Renal cortical epithelial cell (primary cell): Measurements from ENCODE around the gene CLVS2. TPM values are rescaled to one million over a fixed set of nuclear protein-coding genes. Genes with fewer than 3 reads are reported as not detected.

Source experiments
- DNase-seq: peaks from one replicate; pipeline ENCODE4 v3.0.0-alpha.2; 2011; ENCODE audit warnings: low read depth
- total RNA-seq: library from RNA; depleted of rRNA; stranded (reverse); fragments of >200 nt; gene quantifications from 2 replicates; pipeline ENCODE4 v1.2.3, GENCODE V29; 2014

Gene CLVS2
- total RNA-seq = under 0.01 TPM in 1 of 2 replicates, not detected in the other

DNA sequence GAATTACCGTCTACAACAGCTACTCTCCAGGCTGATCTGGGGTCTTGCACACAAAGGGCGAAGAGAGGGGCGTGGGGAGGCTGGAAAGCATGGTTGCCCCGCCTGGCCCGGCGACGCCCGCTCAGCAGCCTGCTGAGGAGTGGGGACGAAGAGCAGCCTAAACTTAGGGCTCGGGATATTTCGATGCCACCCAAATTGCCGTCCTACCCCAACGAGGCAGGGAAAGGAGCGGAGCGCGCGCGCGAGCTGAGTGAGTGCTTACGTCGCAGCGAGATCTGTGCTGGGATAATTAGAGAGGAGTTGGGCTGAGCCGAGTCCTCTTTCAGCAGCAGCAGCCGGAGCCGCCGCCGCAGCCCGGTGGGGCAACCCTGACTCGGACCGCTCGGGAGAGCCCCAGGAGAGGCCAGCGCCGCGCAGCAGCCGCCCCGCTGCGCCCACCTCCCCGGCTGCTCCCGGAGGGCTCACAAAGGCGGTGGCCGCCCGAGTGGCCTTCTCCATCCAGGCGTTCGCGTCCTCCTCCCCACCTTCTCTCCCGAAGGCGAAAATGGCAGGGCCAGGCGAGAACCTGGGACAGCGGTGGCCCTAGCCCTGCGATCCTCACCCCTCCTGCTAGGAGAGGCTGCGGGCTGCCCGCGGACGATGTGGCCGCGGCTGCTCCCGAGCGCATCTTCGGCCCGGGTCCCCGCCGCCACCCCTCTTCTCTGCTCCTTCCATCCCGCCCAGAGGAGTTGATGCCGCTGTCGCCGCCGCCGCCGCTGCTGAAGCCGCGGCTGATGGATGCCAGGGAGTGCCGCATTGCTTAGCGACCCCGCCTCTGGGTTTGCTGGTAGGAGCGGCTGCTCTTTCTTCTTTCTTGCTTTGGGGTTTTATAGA lies at the start of gene CLVS2:
Gene CLVS2 (plus strand): TSS at position 315 of the 873 bp plus-strand sequence. CDS start 1,543 bp downstream, outside the sequence.
- no peak for DNase-seq

- DNase-seq = no peak
These were observed 48.7 kb upstream of the CLVS2 start for GRCh38 chr6:122947355-122947754.

DNA sequence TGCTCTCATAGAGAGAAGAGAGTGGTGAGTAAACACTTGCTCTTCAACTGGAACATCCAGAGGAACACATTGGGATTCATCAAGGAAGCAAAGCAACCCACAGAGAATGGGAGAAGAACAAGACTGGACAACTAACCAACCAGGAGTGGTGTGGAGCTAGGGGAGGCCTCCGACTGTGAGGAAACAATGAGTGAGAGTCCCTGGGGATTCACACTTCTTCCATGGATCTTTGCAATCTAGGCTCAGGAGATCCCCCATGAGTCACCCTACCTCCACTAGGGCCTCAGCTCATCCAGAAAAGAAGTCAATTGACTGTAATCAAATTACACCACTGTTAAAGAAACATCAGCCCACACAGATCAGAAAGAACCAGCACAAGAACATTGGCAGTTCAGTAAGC lies 42.3 kb upstream of the CLVS2 start:
- no peak for DNase-seq

DNA sequence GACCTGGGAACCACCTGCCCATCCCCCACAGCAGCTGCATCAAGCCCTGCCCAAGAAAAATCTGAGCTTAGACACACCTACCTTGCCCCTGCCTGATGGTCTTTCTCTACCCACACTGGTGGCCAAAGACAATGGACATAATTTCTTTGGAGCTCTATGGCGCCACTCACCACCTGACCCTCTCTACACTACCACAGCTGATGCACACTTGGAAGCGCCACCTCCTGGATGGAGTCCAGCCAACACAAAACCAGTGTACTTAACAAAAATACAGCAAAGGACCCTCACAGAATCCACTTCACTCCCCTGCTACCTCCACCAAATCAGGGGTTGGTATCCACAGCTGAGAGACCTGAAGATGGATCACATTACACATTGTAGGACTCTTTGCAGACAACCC lies 39.7 kb upstream of the CLVS2 start:
- DNase-seq = no peak

- no peak for DNase-seq
These were observed 33.9 kb upstream of the CLVS2 start for GRCh38 chr6:122962000-122962624.

DNA sequence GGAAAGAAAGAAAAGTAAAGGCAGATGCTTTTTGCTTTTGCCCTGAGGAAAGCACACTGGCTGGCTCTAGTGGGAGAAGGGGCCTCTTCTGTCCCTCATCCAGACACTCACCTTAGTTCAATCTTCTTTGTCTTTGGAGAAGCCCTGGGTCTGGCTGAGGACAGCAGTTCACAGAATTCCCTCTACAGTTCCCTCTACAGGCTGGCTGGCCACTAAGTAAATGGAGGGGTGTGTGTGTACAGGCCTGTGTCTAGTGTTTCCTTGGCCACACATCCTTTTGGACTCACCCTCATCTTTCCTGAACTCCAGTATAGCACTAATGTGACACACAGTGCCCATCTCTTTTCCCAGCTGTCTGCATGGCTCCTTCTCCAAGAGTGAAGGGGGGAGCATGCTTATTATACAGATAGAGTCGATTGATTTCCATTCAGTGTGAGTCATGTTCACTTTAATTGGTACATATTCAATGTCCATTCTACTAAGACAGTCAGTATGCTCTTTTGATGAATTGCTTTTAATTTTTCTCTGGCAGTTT lies 26.0 kb upstream of the CLVS2 start:
- no peak for DNase-seq

DNA sequence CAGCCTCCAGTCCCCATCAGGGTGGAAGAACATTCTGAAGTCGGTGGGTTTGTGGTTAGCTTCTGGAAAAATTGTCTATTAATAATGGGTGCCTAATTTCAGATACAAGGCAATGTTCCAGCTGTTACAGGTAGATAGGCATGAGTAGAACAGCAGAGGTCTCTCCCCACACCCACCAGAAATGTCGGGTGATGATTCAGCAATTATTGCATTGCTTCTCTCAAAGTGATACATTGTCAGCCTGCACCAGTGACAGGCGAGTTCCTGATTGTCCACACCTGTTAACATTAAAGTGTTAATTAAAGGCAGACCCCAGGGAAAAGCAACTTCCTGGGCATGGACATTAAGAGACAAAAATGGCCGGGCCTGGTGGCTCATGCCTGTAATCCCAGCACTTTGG lies 18.9 kb upstream of the CLVS2 start:
- no peak for DNase-seq

DNA sequence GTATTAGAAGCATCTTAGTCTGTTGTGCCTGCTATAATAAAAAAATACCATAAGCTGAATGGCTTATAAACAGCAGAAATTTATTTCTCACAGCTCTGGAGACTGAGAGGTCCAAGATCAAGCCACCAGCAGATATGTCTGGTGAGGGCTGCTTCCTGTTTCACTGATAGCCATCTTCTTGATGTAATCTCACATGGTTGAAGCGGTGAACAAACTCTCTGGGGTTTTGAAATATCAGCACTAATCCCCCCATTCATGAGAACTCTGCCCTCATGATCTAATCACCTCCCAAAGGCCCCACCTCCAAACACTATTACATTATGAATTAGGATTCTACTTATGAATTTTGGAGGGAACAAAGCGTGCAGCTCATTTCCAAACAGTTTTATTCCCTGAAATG lies 11.6 kb upstream of the CLVS2 start:
- no peak for DNase-seq

- no peak for DNase-seq
These were observed 1.8 kb upstream of the CLVS2 start for GRCh38 chr6:122994256-122994655.

DNA sequence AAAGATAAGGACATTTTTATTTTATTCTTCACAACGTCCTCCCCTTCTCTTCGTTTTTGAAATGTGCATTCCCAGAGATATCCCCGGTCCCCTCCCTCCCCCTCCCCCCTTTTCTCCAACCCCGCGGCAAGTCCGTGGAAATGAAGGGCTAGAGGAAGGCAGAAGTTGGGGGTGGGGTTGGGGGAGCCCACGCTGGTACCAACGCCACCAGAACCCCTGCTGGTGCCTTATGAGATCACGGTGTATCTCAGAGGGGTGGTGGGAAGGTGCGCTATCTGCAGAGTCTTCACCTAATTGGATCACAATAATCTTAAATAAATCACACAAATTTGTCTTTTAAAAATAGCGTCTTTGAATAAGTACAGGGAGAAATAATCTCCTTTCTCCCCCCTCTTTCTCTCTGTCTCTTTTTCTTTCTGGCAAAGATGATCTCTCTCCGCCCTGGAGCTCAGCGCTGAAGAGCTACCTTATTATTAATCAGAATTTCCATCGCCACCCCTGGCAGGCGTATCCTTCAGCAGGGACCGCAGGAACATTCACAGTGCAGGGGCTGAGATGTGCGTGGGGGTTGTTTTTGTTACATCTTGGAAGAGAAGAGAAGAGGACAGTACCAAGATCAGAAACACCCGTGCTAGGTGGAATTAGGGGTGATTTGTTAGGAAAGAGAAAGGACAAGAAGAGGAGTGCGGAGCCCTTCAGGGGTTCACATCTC lies 915 bp downstream of the CLVS2 start:
- DNase-seq = no peak

- no peak for DNase-seq
These were observed 1.6 kb downstream of the CLVS2 start for GRCh38 chr6:122997541-122998150.

- DNase-seq = no peak
These were observed 2.5 kb downstream of the CLVS2 start for GRCh38 chr6:122998403-122998975.

DNA sequence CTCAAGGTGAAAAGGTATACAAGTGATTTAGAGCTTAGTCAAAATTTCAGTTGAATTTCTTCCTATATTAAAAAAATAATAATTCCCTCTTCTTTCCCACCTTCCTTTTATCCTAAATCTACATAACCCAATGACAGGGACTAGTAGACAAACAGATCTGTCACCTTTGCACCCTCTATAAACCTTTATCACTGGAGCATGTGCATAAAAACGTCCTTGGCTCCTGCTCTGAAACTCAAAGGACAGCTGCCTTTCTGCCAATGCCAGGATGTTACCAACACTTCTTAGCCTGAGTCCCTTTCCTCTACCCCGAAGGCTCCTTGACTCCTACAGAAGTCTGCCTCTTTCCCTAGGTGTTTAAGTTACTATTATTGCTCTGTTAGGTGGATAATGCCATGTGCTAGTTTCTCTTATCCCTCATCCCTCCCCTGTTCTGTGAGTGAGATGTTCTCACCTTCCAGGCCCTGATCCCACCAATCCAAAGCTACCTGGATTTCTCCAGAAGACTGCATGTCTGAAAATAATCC lies 4.3 kb downstream of the CLVS2 start:
- DNase-seq = no peak

DNA sequence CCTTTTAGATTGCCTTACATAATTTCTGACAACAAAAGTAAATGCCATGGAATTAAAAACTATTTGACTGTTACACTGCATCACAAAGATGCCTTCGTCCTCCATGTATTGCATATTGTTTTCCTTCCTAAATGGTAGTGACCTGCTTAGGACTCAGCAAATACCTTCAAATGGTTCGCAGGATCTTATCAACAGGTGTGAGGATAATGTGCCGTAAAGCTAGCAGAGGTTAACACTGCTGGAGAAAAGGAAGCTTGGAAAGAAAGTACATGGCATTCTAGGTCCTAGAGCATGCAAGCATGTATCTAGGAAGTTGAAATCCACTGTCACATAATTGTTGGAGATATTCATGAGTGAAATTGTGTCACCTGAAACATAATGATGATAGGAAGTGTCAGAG lies 5.5 kb downstream of the CLVS2 start:
- no peak for DNase-seq

DNA sequence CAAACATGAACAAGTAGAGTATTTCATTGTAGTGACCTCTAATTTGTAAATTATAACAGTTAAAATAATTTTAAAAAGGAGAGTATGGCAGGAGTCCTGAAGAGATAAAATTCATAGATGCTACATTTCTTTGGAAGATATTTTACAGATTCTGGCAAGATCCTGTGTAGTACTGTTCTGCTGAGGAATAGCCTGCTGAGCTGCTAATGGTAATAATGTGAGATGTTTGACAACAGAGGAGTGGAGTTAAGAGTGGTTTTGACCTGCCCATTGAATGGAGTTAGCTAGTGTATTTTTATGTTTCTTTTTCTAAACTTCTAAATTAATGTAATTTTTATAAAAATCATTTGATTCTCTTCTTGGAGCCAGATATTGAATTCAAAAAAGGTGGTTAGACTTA lies 11.8 kb downstream of the CLVS2 start:
- DNase-seq = no peak

GRCh38 chr6:123009059-123009458 lies 13.0 kb downstream of the CLVS2 start:
- DNase-seq = no peak

GRCh38 chr6:123014835-123015234 lies 18.8 kb downstream of the CLVS2 start:
- no peak for DNase-seq

- DNase-seq = no peak
These were observed 20.5 kb downstream of the CLVS2 start for GRCh38 chr6:123016431-123017103.

- DNase-seq = no peak
These were observed 21.2 kb downstream of the CLVS2 start for GRCh38 chr6:123017104-123017682.

DNA sequence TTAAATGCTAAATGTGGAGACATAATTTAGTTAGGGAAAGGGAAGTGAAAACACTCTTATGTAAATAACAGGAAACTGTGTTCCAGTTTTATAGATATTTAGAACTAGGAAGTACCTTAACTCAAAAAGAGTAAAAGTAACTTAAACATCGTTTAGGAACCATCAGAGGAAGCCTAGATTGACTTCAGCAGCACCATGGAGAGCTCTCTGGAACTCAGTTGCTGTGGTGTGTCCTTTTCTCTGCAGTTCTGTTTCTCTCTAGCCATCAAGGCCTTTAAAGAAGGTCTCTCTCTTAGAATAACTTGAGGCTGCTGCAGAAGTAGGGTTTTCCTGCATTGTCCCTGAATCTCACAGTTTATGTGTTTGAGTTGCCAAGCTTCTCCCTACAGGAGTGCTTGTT lies 26.9 kb downstream of the CLVS2 start:
- DNase-seq = peak; percentile 18
